Measurements from ENCODE around the gene USP6NL. TPM values are rescaled to one million over a fixed set of nuclear protein-coding genes. Genes with fewer than 3 reads are reported as not detected.

USP6NL gene
- total and polyA plus RNA-seq, 10 of the 15 experiments (the other 5 are each of a cell fraction or from before 2014, with no cell fraction given) = 4.0 to 27.7 (median 18.2) TPM

DNA sequence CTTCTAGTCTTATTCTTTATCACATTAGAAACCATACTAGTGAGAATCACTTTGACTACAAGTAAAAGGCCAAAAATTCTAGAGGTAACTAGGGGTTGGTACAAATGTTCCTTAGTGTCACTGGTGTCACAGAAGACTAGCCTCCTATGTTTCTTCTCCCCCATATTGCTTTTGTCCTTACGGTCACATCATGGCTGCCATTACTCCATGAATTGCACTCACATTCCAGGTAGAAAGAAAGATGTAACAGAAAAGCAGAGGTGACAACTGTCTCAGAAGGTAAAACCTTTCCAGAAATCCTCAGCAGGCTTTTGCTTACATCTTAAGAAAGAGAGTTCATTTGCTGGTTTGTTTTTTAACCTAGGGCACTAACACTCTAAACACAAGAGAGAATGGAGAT lies 42.9 kb downstream of the USP6NL start:
- FAIRE-seq (no peak), ATAC-seq (no peak), DNase-seq (ENCODE audit: low read depth, low spot score) (no peak)
- SMC1A ChIA-PET (ENCODE audit: uncharacterized antibody, unreplicated experiment) = interaction anchor here (1.0 to 2.1 kb wide), 5 partner anchors 8 to 39 kb away, joined by 5 to 13 read pairs (median 5); no protein-coding TSS in a partner anchor
- RAD21 ChIA-PET (ENCODE audit: unreplicated experiment) = interaction anchor here (0.8 to 1.4 kb wide), 2 partner anchors 8 to 14 kb away, joined by 3 to 7 read pairs; no protein-coding TSS in a partner anchor
- TF ChIP-seq RBBP5 (conservative IDR thresholded peaks at IDR 0.05) = no peak
- no peak for TF ChIP-seq ZZZ3 (IDR thresholded peaks at IDR 0.05; ENCODE audit: control insufficient read depth, insufficient read length, low read depth)
- no peak for TF ChIP-seq TAF1 (IDR thresholded peaks at IDR 0.05; ENCODE audit: borderline replicate concordance, low read depth, low read length)
- TF ChIP-seq RCOR1 (conservative IDR thresholded peaks at IDR 0.05; ENCODE audit: low read depth, low read length) = no peak
- in situ Hi-C loops (cut with MboI) = no loop called here
- H4K20me1 ChIP-seq (ENCODE audit: control insufficient read depth, insufficient read depth) = no peaks in the 10 kb centered on the region
- peaks cover 89% of the 10 kb centered on the region for H3K79me2 ChIP-seq (ENCODE audit: control insufficient read depth, insufficient read depth, low read length)
- no peaks in the 10 kb centered on the region; a peak in 1 of 4 replicates for H3K36me3 ChIP-seq (ENCODE audit: control insufficient read depth in 2 of 2, insufficient read depth in 2 of 2, low read length in 1 of 2)
- no peak overlapping the region for H3K27ac ChIP-seq (ENCODE audit: control insufficient read depth, insufficient read depth)
- 100% methylated on average over 1 of the region's 1 CpG for WGBS (ENCODE audit: insufficient coverage, insufficient replicate concordance, low lambda C conversion rate, missing lambda C conversion rate)
- BruUV-seq (replicated peaks) = no TSS peak
- H3K27me3 ChIP-seq (replicated peaks in 1 of 2; ENCODE audit: control insufficient read depth in 2 of 2, insufficient read depth in 2 of 2, low read length in 1 of 2) = no peaks in the 10 kb centered on the region
- no peak overlapping the region for H2AFZ ChIP-seq (ENCODE audit: control insufficient read depth, low read depth, low read length)
- no peaks in the 10 kb centered on the region; the same call in 1 of the 3 replicates for H3K9me3 ChIP-seq (replicated peaks; ENCODE audit: control insufficient read depth, insufficient read depth, low read length)
- peaks cover 4% of the 10 kb centered on the region; the same call in 1 of the 2 replicates for H3K4me1 ChIP-seq (ENCODE audit: control insufficient read depth, insufficient read depth, low read length)
- intact Hi-C loops (cut with micrococcal nuclease; ENCODE audit: unreplicated experiment) = no loop called here
- CTCF ChIA-PET = interaction anchor here (0.8 to 2.2 kb wide), 2 partner anchors 10 to 14 kb away, joined by 4 to 6 read pairs; no protein-coding TSS in a partner anchor
- no peak overlapping the region for H3K4me3 ChIP-seq
- POLR2A ChIA-PET = no interaction called here
- H3K9ac ChIP-seq (ENCODE audit: control insufficient read depth, insufficient read depth, low read length) = no peak overlapping the region
- no peak overlapping the region for H3K4me2 ChIP-seq (ENCODE audit: control insufficient read depth, insufficient read depth)

DNA sequence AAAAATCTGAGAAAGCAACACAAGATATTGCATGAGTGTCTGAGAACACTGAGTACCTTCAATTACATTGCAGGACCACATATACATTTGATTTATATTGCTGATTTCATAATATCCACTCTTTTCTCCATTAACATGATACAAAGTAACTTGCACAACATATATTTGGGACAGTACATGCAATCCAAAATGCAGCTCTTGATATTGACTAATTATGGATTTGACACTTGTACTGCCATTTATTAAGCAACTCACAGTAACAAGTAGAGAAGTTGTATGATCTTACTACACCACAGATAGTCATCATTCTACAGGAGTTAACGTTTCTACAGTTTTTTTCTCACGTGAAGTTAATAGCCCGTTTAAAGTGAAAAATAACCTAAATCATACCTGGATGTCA lies 46.7 kb downstream of the USP6NL start:
- ChIA-PET POLR2A (no interaction called here), CTCF (interaction anchor here (0.7 to 1.6 kb wide), 3 partner anchors 9 to 193 kb away, joined by 3 to 4 read pairs (median 4); no protein-coding TSS in a partner anchor), RAD21 (ENCODE audit: unreplicated experiment) (interaction anchor here (1.0 to 2.1 kb wide), 2 partner anchors 8 to 14 kb away, joined by 3 to 5 read pairs; no protein-coding TSS in a partner anchor), SMC1A (ENCODE audit: uncharacterized antibody, unreplicated experiment) (interaction anchor here (0.9 to 2.0 kb wide), 4 partner anchors 9 to 42 kb away, joined by 3 to 9 read pairs (median 3); no protein-coding TSS in a partner anchor)
- FAIRE-seq (no peak), ATAC-seq (no peak), DNase-seq (ENCODE audit: low read depth, low spot score) (no peak)
- Histone ChIP-seq H2AFZ (ENCODE audit: control insufficient read depth, low read depth, low read length) (no peak overlapping the region), H3K9ac (ENCODE audit: control insufficient read depth, insufficient read depth, low read length) (no peak overlapping the region), H3K36me3 (ENCODE audit: control insufficient read depth in 2 of 2, insufficient read depth in 2 of 2, low read length in 1 of 2) (no peaks in the 10 kb centered on the region; a peak in 1 of 4 replicates), H3K79me2 (ENCODE audit: control insufficient read depth, insufficient read depth, low read length) (peaks cover 83% of the 10 kb centered on the region), H3K4me2 (ENCODE audit: control insufficient read depth, insufficient read depth) (no peak overlapping the region), H3K9me3 (replicated peaks; ENCODE audit: control insufficient read depth, insufficient read depth, low read length) (no peaks in the 10 kb centered on the region; the same call in none of the 3 replicates), H4K20me1 (ENCODE audit: control insufficient read depth, insufficient read depth) (no peaks in the 10 kb centered on the region), H3K4me1 (ENCODE audit: control insufficient read depth, insufficient read depth, low read length) (peaks cover 13% of the 10 kb centered on the region; the same call in 1 of the 2 replicates), H3K4me3 (no peak overlapping the region), H3K27ac (ENCODE audit: control insufficient read depth, insufficient read depth) (no peak overlapping the region), H3K27me3 (replicated peaks in 1 of 2; ENCODE audit: control insufficient read depth in 2 of 2, insufficient read depth in 2 of 2, low read length in 1 of 2) (no peaks in the 10 kb centered on the region)
- TF ChIP-seq TBL1XR1 (IDR thresholded peaks at IDR 0.05; ENCODE audit: low read depth, low read length) (no peak), ZNF217 (IDR thresholded peaks at IDR 0.05) (no peak), SMC3 (IDR thresholded peaks at IDR 0.05; ENCODE audit: borderline replicate concordance, low read length) (no peak), MXI1 (IDR thresholded peaks at IDR 0.05; ENCODE audit: low read depth, low read length) (no peak), ZSCAN29 (IDR thresholded peaks at IDR 0.05) (no peak), POLR2A (IDR thresholded peaks at IDR 0.05; ENCODE audit: low read depth, low read length) (no peak), TCF7 (IDR thresholded peaks at IDR 0.05; ENCODE audit: borderline replicate concordance) (no peak), ZNF207 (IDR thresholded peaks at IDR 0.05; ENCODE audit: borderline replicate concordance) (no peak), POLR2AphosphoS2 (IDR thresholded peaks at IDR 0.05; ENCODE audit: low read depth, low read length) (no peak), ZBED1 (IDR thresholded peaks at IDR 0.05; ENCODE audit: borderline replicate concordance) (no peak), SIN3A (IDR thresholded peaks at IDR 0.05; ENCODE audit: low read depth, low read length) (no peak)
- TF ChIP-seq, protein P1, sequence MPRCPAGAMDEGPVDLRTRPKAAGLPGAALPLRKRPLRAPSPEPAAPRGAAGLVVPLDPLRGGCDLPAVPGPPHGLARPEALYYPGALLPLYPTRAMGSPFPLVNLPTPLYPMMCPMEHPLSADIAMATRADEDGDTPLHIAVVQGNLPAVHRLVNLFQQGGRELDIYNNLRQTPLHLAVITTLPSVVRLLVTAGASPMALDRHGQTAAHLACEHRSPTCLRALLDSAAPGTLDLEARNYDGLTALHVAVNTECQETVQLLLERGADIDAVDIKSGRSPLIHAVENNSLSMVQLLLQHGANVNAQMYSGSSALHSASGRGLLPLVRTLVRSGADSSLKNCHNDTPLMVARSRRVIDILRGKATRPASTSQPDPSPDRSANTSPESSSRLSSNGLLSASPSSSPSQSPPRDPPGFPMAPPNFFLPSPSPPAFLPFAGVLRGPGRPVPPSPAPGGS (IDR thresholded peaks at IDR 0.05; ENCODE audit: borderline replicate concordance, insufficient read depth, low read depth, low read length, poor library complexity, severe bottlenecking) = no peak
- BruUV-seq (replicated peaks) = no TSS peak
- intact Hi-C loops (cut with micrococcal nuclease; ENCODE audit: unreplicated experiment) = no loop called here
- in situ Hi-C loops (cut with MboI) = no loop called here
- 70% methylated on average over 3 of the region's 3 CpGs for WGBS (ENCODE audit: insufficient coverage, insufficient replicate concordance, low lambda C conversion rate, missing lambda C conversion rate)

Measured in GM12878 (cell line).